HG02938 (cell line): ENCODE results near the gene GNAT1.
"Not testable (repeated sequence)": the region's sequence is repeated elsewhere in the genome, so short reads cannot be mapped to it uniquely, and the experiment has no call there.

Source experiments
- ATAC-seq: cut with Tn5 transposase; IDR thresholded peaks from one replicate; pipeline ENCODE4 v1.9.1; 2021; ENCODE audit warnings: mild to moderate bottlenecking, moderate library complexity; ENCODE audit not compliant: unreplicated experiment

GNAT1 gene

GRCh38 chr3:50201573-50202315, 10.3 kb downstream of the GNAT1 start:
- no peak for ATAC-seq

GRCh38 chr3:50202353-50203112, 11.1 kb downstream of the GNAT1 start:
- no peak for ATAC-seq

- ATAC-seq, result no peak
Measured at GRCh38 chr3:50203113-50203808, 11.9 kb downstream of the GNAT1 start.

GRCh38 chr3:50203809-50204803, 12.7 kb downstream of the GNAT1 start:
- ATAC-seq, result no peak

GRCh38 chr3:50204804-50205412, 13.5 kb downstream of the GNAT1 start, which contains the start of gene SLC38A3:
TSS of gene SLC38A3 (plus strand) at chr3:50205271. CDS start at chr3:50214200, 8,929 bp downstream.
- ATAC-seq, result no peak

- no peak for ATAC-seq
Measured at GRCh38 chr3:50205413-50206276, 14.2 kb downstream of the GNAT1 start.

GRCh38 chr3:50207359-50208042, 16.1 kb downstream of the GNAT1 start:
- ATAC-seq, result no peak

- ATAC-seq, result no peak
Measured at GRCh38 chr3:50208677-50209344, 17.4 kb downstream of the GNAT1 start.

- no peak for ATAC-seq
Measured at GRCh38 chr3:50210176-50210509, 18.7 kb downstream of the GNAT1 start.

- ATAC-seq, result no peak
Measured at GRCh38 chr3:50210510-50211367, 19.3 kb downstream of the GNAT1 start.

- ATAC-seq, result not testable (repeated sequence)
Measured at GRCh38 chr3:50211368-50211717, 19.9 kb downstream of the GNAT1 start.

GRCh38 chr3:50211930-50212329, 20.5 kb downstream of the GNAT1 start:
- ATAC-seq, result no peak

- ATAC-seq, result no peak
Measured at GRCh38 chr3:50212502-50212901, 21.1 kb downstream of the GNAT1 start.

GRCh38 chr3:50212971-50213370, 21.6 kb downstream of the GNAT1 start:
- ATAC-seq, result no peak

- no peak for ATAC-seq
Measured at GRCh38 chr3:50213373-50213772, 22.0 kb downstream of the GNAT1 start.

- ATAC-seq, result no peak
Measured at GRCh38 chr3:50214824-50215223, 23.4 kb downstream of the GNAT1 start.

- no peak for ATAC-seq
Measured at GRCh38 chr3:50215529-50215928, 24.1 kb downstream of the GNAT1 start.
